OCI-LY3 (cell line): ENCODE results near the gene LENEP.

Experiments used
- CTCF ChIP-seq: fragments of 200-600, 300-600 bp; sonication (generic); IDR thresholded peaks from 2 replicates; pipeline ENCODE4 v1.5.1; 2014; ENCODE audit warnings: antibody characterized with exemption, low read length, low read depth
- EZH2phosphoT487 ChIP-seq: fragments of 200-600 bp; shearing (Covaris generic); IDR thresholded peaks from 2 replicates; pipeline ENCODE4 v1.6.1; 2018; ENCODE audit warnings: antibody characterized with exemption, mixed run types, low read depth

DNA sequence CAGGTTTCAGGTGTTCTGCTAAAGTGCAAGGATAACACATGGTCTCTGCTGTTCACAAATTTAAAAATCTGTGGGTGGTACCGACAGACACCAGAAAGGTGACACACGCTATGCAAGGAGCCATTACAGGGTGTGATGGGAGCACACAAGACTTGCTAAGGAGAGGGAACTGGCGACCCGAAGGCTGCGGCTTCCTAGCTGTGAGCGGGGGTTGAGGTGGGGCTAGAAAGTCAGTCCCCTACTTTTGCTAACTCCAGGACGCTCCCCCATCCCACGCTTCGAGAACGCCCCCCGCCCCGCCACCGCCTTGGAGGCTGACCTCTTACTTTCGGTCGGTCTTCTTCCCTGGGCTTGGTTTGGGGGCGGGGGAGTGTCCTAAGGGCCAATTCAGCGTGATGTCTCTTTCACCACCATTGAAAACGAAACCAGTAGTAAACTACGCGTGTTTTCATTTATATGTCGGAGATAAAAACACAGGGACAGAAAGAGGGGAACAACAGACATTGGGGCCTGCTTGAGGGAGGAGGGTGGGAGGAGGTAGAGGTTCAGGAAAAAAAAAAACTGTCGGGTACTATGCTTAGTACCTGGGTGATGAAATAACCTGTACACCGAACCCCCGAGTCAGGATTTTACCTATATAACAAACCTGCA, 17.9 kb upstream of the LENEP start:
- TF ChIP-seq CTCF (no peak), EZH2phosphoT487 (no peak)
